Transverse colon (tissue), 4 donors: ENCODE results near the gene SMTNL2. TPM values are rescaled to one million over a fixed set of nuclear protein-coding genes. Genes with fewer than 3 reads are reported as not detected.

Experiments used
- DNase-seq: peaks from one replicate; pipeline ENCODE4 v3.0.0-alpha.2; 2019
- H3K27ac ChIP-seq, 4 donors: fragments of 200-600 bp; sonication (generic); 2 replicates each; pipeline ENCODE4 v1.5.1; 2016 to 2018; ENCODE audit warnings: inconsistent platforms in 4 of 4
- H3K27me3 ChIP-seq: fragments of 200-600 bp; sonication (generic); 2 replicates; pipeline ENCODE4 v1.5.1; 2017; ENCODE audit warnings: inconsistent platforms
- H3K36me3 ChIP-seq, 4 donors: fragments of 200-600 bp; sonication (generic); 2 replicates each; pipeline ENCODE4 v1.5.1; 2017 to 2019; ENCODE audit warnings: inconsistent platforms in 4 of 4
- H3K4me1 ChIP-seq, 4 donors: fragments of 200-600 bp; sonication (generic); 2 replicates each; pipeline ENCODE4 v1.5.1; 2017 to 2020; ENCODE audit warnings: inconsistent platforms in 4 of 4
- H3K4me3 ChIP-seq, 4 donors: fragments of 200-600 bp; sonication (generic); 1 replicate in 1 of 4; 2 replicates in 3 of 4; pipeline versions ENCODE4 v1.5.1 to v1.6.1; 2017 to 2019; ENCODE audit warnings: inconsistent platforms in 4 of 4
- H3K9me3 ChIP-seq, 2 donors: fragments of 200-600 bp; sonication (generic); 2 replicates each; pipeline ENCODE4 v1.5.1; 2017 to 2019; ENCODE audit warnings: inconsistent platforms in 2 of 2
- CTCF ChIP-seq, 5 experiments: fragments of 200-600 bp in 3 of 5; fragments of 450-650 bp in 2 of 5; sonication (generic) in 3 of 5; IDR thresholded peaks; 1 replicate in 2 of 5; 2 replicates in 3 of 5; pipeline ENCODE4 v1.5.1; 2016 to 2017; ENCODE audit warnings: antibody characterized with exemption in 5 of 5, inconsistent platforms in 3 of 5, mild to moderate bottlenecking in 2 of 5, moderate library complexity in 1 of 5
- EP300 ChIP-seq: sonication (generic); formaldehyde crosslinking; IDR thresholded peaks from one replicate; pipeline ENCODE4 v1.6.1; 2017; ENCODE audit warnings: antibody characterized with exemption, low read depth
- POLR2A ChIP-seq: fragments of 450-650 bp; IDR thresholded peaks from one replicate; pipeline ENCODE4 v1.6.1; 2016; ENCODE audit warnings: antibody characterized with exemption, mild to moderate bottlenecking, moderate library complexity
- POLR2AphosphoS5 ChIP-seq, 3 donors: sonication (generic); formaldehyde crosslinking; IDR thresholded peaks; one replicate each; pipeline ENCODE4 v1.6.1; 2016; ENCODE audit warnings: antibody characterized with exemption in 3 of 3
- WGBS, 2 donors: methylation state at CpG; one replicate each; pipeline ENCODE4 v1.1.5; 2018; ENCODE audit warnings: low coverage in 1 of 2; 5-methylcytosine and 5-hydroxymethylcytosine counted together
- in situ Hi-C, 4 donors: fragments of 200-750 bp; cut with MboI; loops; one replicate each; pipeline versions ENCODE4 v1.15.0 to v1.15.1; 2017; ENCODE audit warnings: low sequenced_read_pairs in 3 of 4, low pct_ligation_motif_present in 1 of 4, low pct_unique_long_range_greater_than_20kb in 1 of 4
- intact Hi-C: fragments of 100-400 bp; cut with DNase I; formaldehyde crosslinking; loops from one replicate; pipeline ENCODE4 v1.15.1; 2023; ENCODE audit warnings: low total_unique reads
- total RNA-seq, 4 donors: library from RNA; depleted of rRNA; stranded (reverse); fragments of >200 nt; gene quantifications; one replicate each; pipeline ENCODE4 v1.1.0, GENCODE V29; 2016

Gene SMTNL2
- total RNA-seq, 4 donors from 2014 or later = 0.16 to 0.96 (median 0.40) TPM; not detected in 1

- Histone ChIP-seq H3K9me3 (no peaks in the 10 kb centered on the region), H3K4me3 (no peak overlapping the region), H3K36me3 (no peaks in the 10 kb centered on the region), H3K27ac (peak overlapping the region in 2 of 4 donors; percentile 23 to 55), H3K4me1 (peaks cover 12 to 39% (median 23%) of the 10 kb centered on the region in 4 donors), H3K27me3 (no peaks in the 10 kb centered on the region)
- TF ChIP-seq CTCF (IDR thresholded peaks at IDR 0.05) = peak; percentile 68 to 82 (median 79)
- no peak for TF ChIP-seq POLR2AphosphoS5 (IDR thresholded peaks at IDR 0.05)
- TF ChIP-seq POLR2A = no peak
- in situ Hi-C loops (loop anchor here in 2 of 4 donors (5.0 to 10.0 kb wide), 2 partner anchors 59 to 62 kb away; no protein-coding TSS in a partner anchor), intact Hi-C loops (loop anchor here (5.0 kb wide), 1 partner anchor 62 kb away; no protein-coding TSS in a partner anchor)
- 25 to 29% methylated on average over 12 to 16 of the region's 16 CpGs for WGBS, 2 donors
- peak; percentile 77 for DNase-seq
Measured at GRCh38 chr17:4565209-4566141, 18.9 kb upstream of the SMTNL2 start.

- intact Hi-C loops = loop anchor here (5.0 kb wide), 1 partner anchor 61 kb away; no protein-coding TSS in a partner anchor
- in situ Hi-C loops = loop anchor here in 2 of 4 donors (5.0 to 10.0 kb wide), 2 partner anchors 58 to 61 kb away; no protein-coding TSS in a partner anchor
- H3K27me3 ChIP-seq = no peaks in the 10 kb centered on the region
- 13 to 20% methylated on average over 4 to 5 of the region's 5 CpGs for WGBS, 2 donors
- H3K4me3 ChIP-seq = no peak overlapping the region
- H3K9me3 ChIP-seq = no peaks in the 10 kb centered on the region
- peaks cover 9 to 26% (median 14%) of the 10 kb centered on the region in 4 donors for H3K4me1 ChIP-seq
- DNase-seq = peak; percentile 57
- no peak overlapping the region for H3K27ac ChIP-seq
- TF ChIP-seq CTCF (IDR thresholded peaks at IDR 0.05) (peak; percentile 55 to 74 (median 67)), EP300 (no peak)
- H3K36me3 ChIP-seq = no peaks in the 10 kb centered on the region
Measured at GRCh38 chr17:4566785-4567184, 17.5 kb upstream of the SMTNL2 start.

- WGBS, 2 donors = 76 to 80% methylated on average over 1 of the region's 1 CpG
- no peaks in the 10 kb centered on the region for H3K27me3 ChIP-seq
- no peaks in the 10 kb centered on the region for H3K36me3 ChIP-seq
- peaks cover 0 to 12% (median 5%) of the 10 kb centered on the region in 4 donors for H3K4me1 ChIP-seq
- no peak for DNase-seq
- intact Hi-C loops (loop anchor here (5.0 kb wide), 1 partner anchor 58 kb away; no protein-coding TSS in a partner anchor), in situ Hi-C loops (loop anchor here in 2 of 4 donors (5.0 to 10.0 kb wide), 2 partner anchors 55 to 58 kb away; no protein-coding TSS in a partner anchor)
- no peaks in the 10 kb centered on the region for H3K9me3 ChIP-seq
- TF ChIP-seq EP300 (no peak), POLR2A (no peak), POLR2AphosphoS5 (IDR thresholded peaks at IDR 0.05) (no peak), CTCF (IDR thresholded peaks at IDR 0.05) (no peak)
- H3K27ac ChIP-seq = no peak overlapping the region
- H3K4me3 ChIP-seq = no peak overlapping the region
Measured at GRCh38 chr17:4569591-4569990, 14.7 kb upstream of the SMTNL2 start.

- no peak overlapping the region for H3K4me3 ChIP-seq
- no peak for DNase-seq
- H3K36me3 ChIP-seq = no peaks in the 10 kb centered on the region
- no peaks in the 10 kb centered on the region for H3K9me3 ChIP-seq
- no peaks in the 10 kb centered on the region for H3K4me1 ChIP-seq
- no peaks in the 10 kb centered on the region for H3K27me3 ChIP-seq
- intact Hi-C loops (no loop called here), in situ Hi-C loops (loop anchor here in 2 of 4 donors (10.0 kb wide), 1 partner anchor 53 kb away; no protein-coding TSS in a partner anchor)
- WGBS, 2 donors = 71 to 85% methylated on average over 9 of the region's 9 CpGs
- no peak overlapping the region for H3K27ac ChIP-seq
- TF ChIP-seq EP300 = no peak
- TF ChIP-seq POLR2AphosphoS5 (IDR thresholded peaks at IDR 0.05) = no peak
- no peak for TF ChIP-seq CTCF (IDR thresholded peaks at IDR 0.05)
- TF ChIP-seq POLR2A = no peak
Measured at GRCh38 chr17:4572131-4572530, 12.2 kb upstream of the SMTNL2 start.
